ENCODE measurements around the gene ZBTB46.

ZBTB46 gene

DNA sequence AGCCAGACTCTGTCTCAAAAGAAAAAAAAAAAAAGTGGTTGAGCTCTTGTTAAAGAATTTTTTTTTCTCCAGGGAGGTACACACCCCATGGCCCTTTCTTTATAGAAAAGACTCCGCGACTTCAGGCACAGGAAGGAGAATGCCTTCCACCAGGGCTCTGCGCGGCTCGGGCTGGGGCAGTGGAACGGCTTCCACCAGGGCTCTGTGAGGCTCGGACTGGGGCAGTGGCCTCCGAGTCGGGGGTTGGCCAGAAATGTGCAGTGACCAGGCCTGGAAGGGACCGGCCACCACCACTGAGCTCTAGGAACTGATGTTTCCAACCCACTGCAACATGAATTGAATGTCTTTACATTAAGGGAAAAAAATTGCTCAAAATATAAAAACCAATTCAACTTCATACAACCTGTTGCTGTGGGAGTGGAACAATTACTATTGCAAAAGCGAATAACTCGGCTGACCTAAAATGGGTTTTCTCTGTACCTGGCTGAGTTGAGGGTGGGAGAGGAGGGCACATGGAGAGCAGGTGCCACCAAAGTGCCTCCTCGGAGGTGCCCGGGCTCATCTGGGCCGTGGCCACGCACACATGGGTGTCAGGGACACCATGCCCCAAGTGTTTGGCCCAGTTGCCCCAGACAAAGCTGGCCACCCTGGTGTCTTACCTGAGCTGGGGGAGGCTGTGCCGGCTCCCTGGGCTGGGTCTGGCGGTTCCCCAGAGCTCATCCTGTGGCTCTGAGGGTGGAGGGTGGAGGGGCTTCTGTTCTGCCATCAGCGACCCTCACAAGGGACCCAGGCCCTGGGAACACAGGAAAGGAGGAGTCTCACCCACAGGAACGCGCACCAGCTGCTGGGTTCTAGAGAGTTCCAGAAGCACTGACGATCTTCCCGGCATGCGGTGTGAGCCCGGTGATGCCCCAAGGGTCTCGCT is 62.2 kb downstream of the ZBTB46 start:
- DNase-seq (ENCODE audit: low read depth), result no peak
- H3K4me3 ChIP-seq (ENCODE audit: low read depth, low read length), result no peak overlapping the region
- TF ChIP-seq, protein P1, sequence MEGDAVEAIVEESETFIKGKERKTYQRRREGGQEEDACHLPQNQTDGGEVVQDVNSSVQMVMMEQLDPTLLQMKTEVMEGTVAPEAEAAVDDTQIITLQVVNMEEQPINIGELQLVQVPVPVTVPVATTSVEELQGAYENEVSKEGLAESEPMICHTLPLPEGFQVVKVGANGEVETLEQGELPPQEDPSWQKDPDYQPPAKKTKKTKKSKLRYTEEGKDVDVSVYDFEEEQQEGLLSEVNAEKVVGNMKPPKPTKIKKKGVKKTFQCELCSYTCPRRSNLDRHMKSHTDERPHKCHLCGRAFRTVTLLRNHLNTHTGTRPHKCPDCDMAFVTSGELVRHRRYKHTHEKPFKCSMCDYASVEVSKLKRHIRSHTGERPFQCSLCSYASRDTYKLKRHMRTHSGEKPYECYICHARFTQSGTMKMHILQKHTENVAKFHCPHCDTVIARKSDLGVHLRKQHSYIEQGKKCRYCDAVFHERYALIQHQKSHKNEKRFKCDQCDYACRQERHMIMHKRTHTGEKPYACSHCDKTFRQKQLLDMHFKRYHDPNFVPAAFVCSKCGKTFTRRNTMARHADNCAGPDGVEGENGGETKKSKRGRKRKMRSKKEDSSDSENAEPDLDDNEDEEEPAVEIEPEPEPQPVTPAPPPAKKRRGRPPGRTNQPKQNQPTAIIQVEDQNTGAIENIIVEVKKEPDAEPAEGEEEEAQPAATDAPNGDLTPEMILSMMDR (IDR thresholded peaks at IDR 0.05; ENCODE audit: control insufficient read depth, extremely low read depth, insufficient read depth), result no peak

DNA sequence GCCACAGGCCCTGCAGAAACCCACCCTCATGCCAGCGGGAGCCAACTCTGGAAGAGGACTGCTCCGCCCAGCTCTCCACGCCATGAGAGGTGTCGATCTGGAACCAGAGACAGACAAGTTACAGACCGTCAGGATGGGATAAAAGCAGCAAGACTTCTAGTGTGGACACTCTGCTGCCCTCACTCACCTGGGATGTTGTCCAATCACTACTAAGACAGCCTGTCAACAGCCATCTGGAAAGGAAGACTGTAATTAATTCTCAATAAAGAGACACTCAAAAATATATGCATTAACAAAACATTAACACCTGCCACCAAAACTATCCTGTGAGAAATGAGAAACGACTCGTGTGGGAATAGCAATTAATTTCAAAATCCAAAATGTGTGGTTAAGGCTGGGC is 63.2 kb downstream of the ZBTB46 start:
- H3K4me3 ChIP-seq (ENCODE audit: low read depth, low read length), result no peak overlapping the region
- DNase-seq (ENCODE audit: low read depth), result no peak
- TF ChIP-seq, protein P1 (IDR thresholded peaks at IDR 0.05; ENCODE audit: control insufficient read depth, extremely low read depth, insufficient read depth), result no peak

DNA sequence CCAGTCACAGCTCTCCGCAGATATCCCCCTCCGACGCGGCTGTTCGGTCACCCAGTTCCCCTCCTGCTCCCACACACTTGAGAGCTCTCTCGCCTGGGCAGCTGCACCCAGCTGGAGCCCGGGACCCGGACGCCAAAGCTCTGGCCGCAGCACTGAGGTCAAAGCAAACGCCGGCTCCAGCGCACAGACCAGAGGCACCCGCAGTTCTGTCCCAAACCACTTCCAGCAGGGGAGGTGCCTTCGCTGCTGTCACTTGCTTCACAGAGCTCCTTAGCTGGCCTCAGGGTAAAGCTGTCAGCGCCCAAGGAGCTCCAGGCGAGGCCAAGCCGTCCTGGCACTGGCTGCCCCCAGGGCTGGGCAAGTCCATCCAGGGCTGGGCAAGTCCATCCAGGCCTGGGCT is 63.6 kb downstream of the ZBTB46 start:
- TF ChIP-seq, protein P1 (IDR thresholded peaks at IDR 0.05; ENCODE audit: control insufficient read depth, extremely low read depth, insufficient read depth), result no peak
- no peak for DNase-seq (ENCODE audit: low read depth)
- H3K4me3 ChIP-seq (ENCODE audit: low read depth, low read length), result no peak overlapping the region

DNA sequence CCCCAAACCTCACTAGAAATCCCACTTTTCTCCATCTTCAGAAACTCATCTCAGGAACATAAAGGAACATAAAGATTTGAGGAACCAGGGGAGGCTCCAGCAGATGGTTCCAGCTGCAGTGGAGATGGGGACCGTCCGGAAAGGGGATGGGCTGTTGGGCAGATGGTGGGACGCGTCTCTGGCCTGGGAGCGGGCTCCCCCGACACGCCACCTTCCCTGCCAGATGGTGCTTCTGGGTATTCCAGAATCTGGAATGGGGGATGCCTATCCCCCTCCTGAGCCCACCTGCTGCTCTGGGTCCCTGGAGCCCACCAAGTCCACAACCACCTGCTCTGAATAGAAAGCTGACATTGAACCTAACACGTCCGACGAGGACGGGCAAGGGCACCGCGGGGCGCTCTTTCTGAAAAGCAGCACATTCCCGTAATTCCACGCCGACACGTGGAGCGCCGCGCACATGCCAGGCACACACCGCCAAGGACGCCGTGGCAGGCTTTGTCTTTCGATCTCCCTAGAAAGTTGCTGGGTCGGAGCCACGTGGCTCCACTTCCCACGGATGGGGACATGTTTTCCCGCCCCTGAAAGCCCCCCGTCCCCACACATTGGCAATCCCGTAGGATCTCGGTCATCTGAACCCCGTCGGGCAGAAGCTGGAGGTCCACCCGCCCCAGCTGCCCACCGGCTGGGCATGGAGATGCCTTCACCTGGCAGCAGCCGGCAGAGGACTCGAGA is 64.2 kb downstream of the ZBTB46 start:
- TF ChIP-seq, protein P1 (IDR thresholded peaks at IDR 0.05; ENCODE audit: control insufficient read depth, extremely low read depth, insufficient read depth), result no peak
- DNase-seq (ENCODE audit: low read depth), result no peak
- no peak overlapping the region for H3K4me3 ChIP-seq (ENCODE audit: low read depth, low read length)

DNA sequence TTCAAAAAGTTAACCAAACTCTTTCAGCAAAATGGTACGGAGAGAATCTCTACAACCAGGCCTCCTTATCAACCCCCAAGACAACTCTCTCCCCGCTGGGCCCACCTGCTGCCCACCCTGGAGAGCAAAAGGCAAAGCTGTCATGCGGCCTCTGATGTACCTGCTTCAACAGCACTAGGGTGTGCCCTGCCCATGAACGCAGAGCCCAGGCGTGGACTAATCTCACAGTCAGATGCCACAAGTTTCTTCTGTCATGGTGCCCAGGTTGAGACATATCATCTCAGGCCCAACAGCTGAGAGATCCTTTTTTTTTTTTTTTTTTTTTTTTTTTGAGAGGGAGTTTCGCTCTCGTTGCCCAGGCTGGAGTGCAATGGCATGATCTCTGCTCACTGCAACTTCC is 65.2 kb downstream of the ZBTB46 start:
- no peak for DNase-seq (ENCODE audit: low read depth)
- no peak overlapping the region for H3K4me3 ChIP-seq (ENCODE audit: low read depth, low read length)
- TF ChIP-seq, protein P1 (IDR thresholded peaks at IDR 0.05; ENCODE audit: control insufficient read depth, extremely low read depth, insufficient read depth), result no peak

DNA sequence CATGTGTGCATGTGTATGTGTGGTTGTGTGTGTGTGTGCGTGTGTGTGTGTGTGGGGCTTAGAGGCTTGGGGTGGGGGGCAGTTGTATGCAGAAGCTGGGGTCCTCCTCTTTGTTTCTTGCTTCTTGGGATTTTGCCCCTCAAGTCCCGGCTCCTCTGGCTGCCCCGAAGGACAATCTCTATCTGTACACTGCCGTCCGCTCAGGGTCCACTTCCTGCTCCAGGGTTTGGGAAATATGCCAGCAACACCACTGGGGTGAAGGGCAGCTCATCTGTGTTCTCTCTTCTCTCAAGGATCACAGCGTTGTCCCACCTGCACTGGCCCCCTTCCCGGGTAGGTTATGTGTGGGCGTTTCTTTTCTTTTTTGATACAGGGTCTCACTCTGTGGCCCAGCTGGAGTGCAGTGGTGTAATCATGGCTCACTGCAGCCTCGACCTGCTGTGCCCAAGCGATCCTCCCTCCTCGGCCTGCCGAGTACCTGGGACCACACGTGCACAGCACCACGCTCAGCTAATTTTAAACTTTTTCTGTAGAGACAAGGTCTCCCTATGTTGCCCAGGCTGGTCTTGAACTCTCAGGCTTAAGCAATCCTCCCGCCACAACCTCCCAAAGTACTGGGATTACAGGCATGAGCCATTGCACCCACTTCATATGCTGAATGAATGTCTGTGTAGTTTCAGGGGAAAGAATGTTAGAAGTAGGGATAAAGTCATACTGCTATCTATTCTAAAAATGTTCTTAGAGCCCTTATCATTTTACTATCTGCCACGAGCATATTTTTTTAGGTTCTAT is 65.8 kb downstream of the ZBTB46 start:
- no peak overlapping the region for H3K4me3 ChIP-seq (ENCODE audit: low read depth, low read length)
- TF ChIP-seq, protein P1 (IDR thresholded peaks at IDR 0.05; ENCODE audit: control insufficient read depth, extremely low read depth, insufficient read depth), result no peak
- no peak for DNase-seq (ENCODE audit: low read depth)
